WI38 (cell line): ENCODE measurements around the gene ANKRD34A.
A peak's percentile ranks its signal among the peaks of the same experiment; 100 is the strongest.

Source experiments
- H3K4me3 ChIP-seq: 2 replicates; pipeline ENCODE4 v1.5.1; 2011; ENCODE audit warnings: low read depth, mild to moderate bottlenecking, control low read depth, low read length
- TF ChIP-seq, protein P1 (sequence below): IDR thresholded peaks from 2 replicates; pipeline ENCODE4 v1.5.1; 2012; ENCODE audit warnings: low read depth, mild to moderate bottlenecking, control low read depth, low read length

ANKRD34A gene

DNA sequence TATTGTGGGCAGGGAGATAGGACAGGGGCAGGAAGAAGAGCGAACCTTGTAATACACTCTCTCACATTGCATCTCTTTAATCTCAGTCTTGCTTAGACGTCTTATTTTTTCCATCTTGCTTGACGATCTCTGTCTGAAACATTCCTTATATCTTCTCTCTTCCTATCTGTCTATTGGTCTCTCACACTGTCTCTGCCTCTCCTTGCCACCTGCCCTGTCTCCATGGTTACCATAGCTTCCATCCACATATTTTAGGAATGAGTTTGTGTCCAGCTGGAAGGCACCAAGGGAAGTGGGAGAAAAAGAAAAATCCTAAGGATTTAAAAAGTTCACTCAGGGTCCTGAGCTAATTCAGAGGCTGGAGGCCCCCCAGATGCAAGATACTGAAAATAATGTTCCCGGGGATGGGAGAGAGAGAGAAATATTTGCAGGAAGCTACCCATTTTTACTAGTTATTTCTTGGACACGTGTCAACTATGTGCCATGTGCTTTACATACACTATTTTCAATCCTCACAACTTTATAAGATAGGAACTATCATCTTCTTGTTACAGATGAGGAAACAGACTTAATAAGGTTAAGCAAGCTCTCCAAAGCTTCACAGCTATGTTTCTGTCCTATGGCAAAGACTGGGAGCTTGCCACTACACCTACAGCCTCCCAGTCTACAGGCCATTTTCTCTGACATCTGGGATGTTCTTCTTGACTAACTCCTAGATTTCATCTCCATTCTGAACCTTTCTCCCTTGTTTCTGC, 933 bp downstream of the ANKRD34A start:
- H3K4me3 ChIP-seq: peak overlapping the region; percentile 72
- TF ChIP-seq, protein P1, sequence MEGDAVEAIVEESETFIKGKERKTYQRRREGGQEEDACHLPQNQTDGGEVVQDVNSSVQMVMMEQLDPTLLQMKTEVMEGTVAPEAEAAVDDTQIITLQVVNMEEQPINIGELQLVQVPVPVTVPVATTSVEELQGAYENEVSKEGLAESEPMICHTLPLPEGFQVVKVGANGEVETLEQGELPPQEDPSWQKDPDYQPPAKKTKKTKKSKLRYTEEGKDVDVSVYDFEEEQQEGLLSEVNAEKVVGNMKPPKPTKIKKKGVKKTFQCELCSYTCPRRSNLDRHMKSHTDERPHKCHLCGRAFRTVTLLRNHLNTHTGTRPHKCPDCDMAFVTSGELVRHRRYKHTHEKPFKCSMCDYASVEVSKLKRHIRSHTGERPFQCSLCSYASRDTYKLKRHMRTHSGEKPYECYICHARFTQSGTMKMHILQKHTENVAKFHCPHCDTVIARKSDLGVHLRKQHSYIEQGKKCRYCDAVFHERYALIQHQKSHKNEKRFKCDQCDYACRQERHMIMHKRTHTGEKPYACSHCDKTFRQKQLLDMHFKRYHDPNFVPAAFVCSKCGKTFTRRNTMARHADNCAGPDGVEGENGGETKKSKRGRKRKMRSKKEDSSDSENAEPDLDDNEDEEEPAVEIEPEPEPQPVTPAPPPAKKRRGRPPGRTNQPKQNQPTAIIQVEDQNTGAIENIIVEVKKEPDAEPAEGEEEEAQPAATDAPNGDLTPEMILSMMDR: no peak

DNA sequence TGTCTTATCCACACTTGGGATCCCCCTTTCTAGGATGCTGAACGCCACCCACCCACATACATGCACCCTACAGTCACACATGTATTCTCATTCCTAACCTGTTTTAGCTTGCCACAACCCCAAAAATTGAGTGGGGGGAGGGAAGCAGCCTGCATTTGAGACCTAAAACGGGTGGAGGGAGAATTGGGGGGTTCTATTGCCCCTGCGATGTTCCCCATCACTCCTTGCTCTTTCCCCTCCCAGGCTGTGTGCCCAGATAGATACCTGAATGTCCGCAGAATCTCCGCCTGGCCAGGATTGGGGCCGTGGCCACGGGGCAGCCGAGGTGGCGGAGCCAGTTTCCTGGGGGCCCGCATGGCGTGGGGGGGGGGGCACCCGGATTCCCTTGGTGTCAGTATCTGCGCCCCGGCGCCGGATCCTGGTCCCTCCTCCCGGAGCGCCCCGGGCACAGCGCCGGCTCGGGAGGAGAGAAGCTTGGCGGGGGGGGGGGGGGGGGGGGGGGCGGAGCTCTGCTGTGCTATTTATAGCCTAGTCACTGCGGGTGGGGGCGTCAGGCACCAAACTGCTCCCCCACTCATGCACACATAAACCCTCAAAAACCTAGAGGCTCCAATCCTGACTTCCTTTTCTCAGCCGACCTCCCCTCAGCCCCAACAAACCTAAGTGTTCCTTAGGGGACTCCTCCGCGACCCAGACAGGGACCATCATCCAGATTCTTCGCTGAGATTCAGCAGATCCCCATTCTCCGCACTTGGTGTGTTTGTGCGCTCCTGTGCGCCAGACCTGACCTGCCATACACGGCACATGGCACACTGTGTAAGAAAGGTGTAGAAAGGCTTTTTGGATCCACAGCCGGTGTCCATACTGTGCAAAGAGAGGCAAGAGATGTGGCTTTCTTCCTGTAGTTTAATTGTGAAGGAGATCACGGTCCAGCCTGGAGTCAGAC, 1.9 kb downstream of the ANKRD34A start:
- TF ChIP-seq, protein P1: no peak
- H3K4me3 ChIP-seq: peak overlapping the region; percentile 67

DNA sequence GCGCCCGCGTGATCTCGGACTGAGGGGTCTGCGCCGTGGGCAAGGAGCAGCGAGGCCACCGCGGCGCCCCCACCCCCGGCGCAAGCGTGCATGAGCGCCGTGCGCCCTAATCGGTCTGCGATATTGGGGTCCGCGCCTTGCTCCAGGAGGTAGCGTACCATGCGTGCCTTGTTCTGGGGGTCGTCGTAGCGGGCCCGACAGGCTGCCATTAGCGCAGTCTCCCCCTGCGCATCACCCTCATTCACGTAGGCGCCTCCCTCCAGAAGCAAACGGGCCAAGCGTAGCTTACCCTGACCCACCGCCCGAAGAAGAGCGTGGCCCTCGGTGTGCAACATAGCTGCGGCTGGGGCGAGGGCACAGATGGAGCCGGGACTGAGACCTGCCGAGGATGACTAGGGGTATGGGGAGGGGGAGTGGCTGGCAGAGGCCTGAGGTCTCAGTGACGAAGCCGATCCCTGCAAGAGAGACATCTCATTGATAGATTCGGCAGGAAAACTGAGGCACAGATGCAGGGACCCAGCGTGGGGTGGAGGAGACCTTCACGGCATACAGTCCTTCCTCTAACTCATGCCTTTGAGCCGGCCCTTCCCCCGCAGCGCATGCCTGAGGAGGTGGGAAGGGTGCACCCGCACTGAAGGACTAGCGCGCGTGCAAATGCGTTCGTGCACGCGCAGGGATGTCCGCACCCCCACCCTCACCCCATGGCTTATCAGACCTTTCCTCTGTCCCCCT, 2.8 kb downstream of the ANKRD34A start:
- TF ChIP-seq, protein P1: no peak

DNA sequence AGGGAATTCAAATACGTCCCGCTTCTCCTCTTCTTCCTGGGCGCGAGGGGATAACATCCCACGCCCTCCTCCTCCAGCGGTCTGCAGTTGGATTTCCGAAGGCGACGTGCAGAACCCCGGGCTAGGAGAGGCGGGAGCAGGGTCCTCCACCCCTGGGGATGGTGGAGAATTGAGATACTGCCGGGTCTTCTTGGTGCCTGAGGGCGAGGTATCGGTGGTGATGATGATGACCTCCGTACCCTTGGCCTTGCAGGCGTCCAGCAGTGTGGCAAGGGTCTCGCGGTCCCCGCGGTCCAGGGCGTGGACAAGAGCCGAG, 3.3 kb downstream of the ANKRD34A start:
- TF ChIP-seq, protein P1: no peak
- peak overlapping the region; percentile 67 for H3K4me3 ChIP-seq

More for the DNA sequence above, 2.8 kb downstream of the ANKRD34A start:
- peak overlapping the region; percentile 67 for H3K4me3 ChIP-seq

DNA sequence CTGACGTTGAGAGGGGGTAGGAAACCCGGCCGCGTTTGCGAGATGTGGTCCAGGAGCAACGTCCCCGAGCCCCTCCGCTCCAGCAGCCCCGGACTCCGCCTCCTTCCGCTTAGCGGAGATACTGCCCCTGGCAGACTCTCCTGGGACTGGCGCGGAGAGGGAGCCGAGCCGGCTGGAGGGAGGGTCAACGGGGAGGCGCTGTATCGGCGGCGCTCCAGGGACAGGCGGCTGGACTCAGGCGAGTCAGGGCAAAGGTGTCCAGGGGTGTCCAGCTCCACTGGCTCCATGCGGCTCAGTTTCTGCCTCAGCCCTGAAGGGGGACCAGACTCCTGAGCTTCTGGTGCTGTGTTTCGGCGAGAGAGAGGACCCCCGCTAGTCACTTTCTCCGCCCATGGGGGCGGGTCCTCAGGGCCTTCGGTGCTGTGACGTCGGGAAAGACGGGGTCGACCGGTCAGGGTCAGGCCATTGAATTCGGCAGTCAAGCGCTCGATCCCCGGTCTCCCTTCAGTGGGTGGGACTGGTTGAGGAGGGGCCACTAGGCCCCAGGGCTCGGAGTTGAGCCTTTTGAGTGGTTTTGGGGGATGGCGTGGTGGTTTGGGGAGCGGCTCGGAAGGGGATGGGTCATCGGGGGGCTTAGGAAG, 3.8 kb downstream of the ANKRD34A start:
- H3K4me3 ChIP-seq: peak overlapping the region; percentile 67

DNA sequence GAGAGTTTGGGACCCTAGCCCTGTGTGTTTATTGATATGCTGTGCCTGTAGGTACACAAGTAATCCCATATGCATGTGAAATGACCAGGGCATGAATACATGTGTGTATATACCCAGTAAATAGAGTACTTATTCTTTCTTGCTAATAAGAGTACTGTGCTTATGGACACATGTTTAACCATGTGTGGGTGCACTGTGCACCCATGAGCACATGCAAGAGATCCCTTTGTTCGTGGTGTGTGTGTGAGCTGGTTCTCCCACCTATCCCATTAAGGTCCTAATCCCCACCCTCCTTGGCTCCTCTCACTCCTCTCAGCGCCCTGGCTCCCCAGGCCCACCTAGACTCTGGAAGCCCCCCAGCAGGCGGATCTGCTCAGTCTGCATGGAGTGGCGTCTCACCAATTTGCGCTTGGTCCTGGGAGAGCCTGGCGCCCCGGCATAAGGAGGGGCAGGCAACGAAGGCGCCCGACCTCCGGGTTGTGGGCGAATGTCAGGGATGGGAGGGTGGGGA, 4.4 kb downstream of the ANKRD34A start:
- H3K4me3 ChIP-seq: peak overlapping the region; percentile 67
- TF ChIP-seq, protein P1: no peak

More for the DNA sequence above, 3.8 kb downstream of the ANKRD34A start:
- TF ChIP-seq, protein P1: no peak
